Epithelial cell of proximal tubule (primary cell): ENCODE results near the gene SORD. TPM values are rescaled to one million over a fixed set of nuclear protein-coding genes. Genes with fewer than 3 reads are reported as not detected.

Source experiments
- DNase-seq: peaks from one replicate; pipeline ENCODE4 v3.0.0-alpha.2; 2011; ENCODE audit warnings: low read depth
- H3K4me3 ChIP-seq: 2 replicates; pipeline ENCODE4 v1.5.1; 2011; ENCODE audit warnings: low read depth, mild to moderate bottlenecking, low read length
- CTCF ChIP-seq: conservative IDR thresholded peaks from 2 replicates; pipeline ENCODE4 v1.5.1; 2012; ENCODE audit warnings: low read depth, mild to moderate bottlenecking, low read length
- total RNA-seq: library from RNA; depleted of rRNA; stranded (reverse); fragments of >200 nt; gene quantifications from 2 replicates; pipeline ENCODE4 v1.2.3, GENCODE V29; 2015

SORD gene
- total RNA-seq, 1 donor from 2014 or later: 32.7 TPM

GRCh38 chr15:45118996-45119395 lies 96.0 kb downstream of the SORD start:
- DNase-seq: no peak
- H3K4me3 ChIP-seq: no peak overlapping the region
- no peak for TF ChIP-seq CTCF

GRCh38 chr15:45120081-45120972 lies 97.3 kb downstream of the SORD start:
- no peak for DNase-seq
- no peak for TF ChIP-seq CTCF
- H3K4me3 ChIP-seq: no peak overlapping the region

GRCh38 chr15:45121020-45121419 lies 98.0 kb downstream of the SORD start:
- no peak for TF ChIP-seq CTCF
- DNase-seq: no peak
- H3K4me3 ChIP-seq: no peak overlapping the region

GRCh38 chr15:45121706-45122417 lies 98.9 kb downstream of the SORD start:
- DNase-seq: peak; percentile 45
- no peak overlapping the region for H3K4me3 ChIP-seq
- TF ChIP-seq CTCF: no peak

- TF ChIP-seq CTCF: no peak
- DNase-seq: no peak
- no peak overlapping the region for H3K4me3 ChIP-seq
Measured at GRCh38 chr15:45122719-45123118, 99.7 kb downstream of the SORD start.

- H3K4me3 ChIP-seq: no peak overlapping the region
- DNase-seq: no peak
- TF ChIP-seq CTCF: no peak
Measured at GRCh38 chr15:45123397-45123796, 100.4 kb downstream of the SORD start.
